Right lung (tissue), 5 donors: ENCODE measurements around the gene OR5A1. TPM values are rescaled to one million over a fixed set of nuclear protein-coding genes. Genes with fewer than 3 reads are reported as not detected.

Source experiments
- DNase-seq, 2 donors: peaks; one replicate each; pipeline ENCODE4 v3.0.0-alpha.2; 2013
- polyA plus RNA-seq, 5 donors: library from polyadenylated mRNA; unstranded; fragments of 120-200 nt; gene quantifications; one replicate each; pipeline versions ENCODE4 v1.2.1 to v1.2.3, GENCODE V29; 2013; ENCODE audit warnings: inconsistent platforms in 1 of 5, low replicate concordance in 1 of 5; ENCODE audit not compliant: insufficient read length in 5 of 5, insufficient read depth in 1 of 5

Gene OR5A1
- polyA plus RNA-seq, 5 donors, result 0.03 to 0.04 TPM; not detected in 3

DNA sequence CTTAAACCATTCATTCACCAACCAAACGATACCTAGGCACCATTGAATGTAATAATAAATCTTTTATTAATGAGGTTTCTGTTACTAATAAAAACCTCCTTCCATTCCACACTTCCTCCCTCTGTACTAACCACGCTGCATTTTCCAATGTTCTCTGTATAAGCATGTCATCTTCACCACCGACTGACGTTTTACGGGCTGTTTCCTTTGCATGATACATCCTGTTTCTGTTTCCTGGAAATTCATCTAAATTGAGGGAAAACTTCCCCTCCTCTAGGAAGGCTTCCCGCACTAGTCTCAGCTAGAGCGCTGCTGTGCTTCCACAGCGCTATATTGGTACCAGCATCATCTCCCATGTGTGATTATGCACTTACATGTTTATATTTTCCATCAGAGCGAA lies 38.9 kb downstream of the OR5A1 start:
- no peak for DNase-seq

- DNase-seq, result no peak
Observed at GRCh38 chr11:59479906-59480305, 43.6 kb downstream of the OR5A1 start.

GRCh38 chr11:59480359-59480758 lies 44.1 kb downstream of the OR5A1 start:
- DNase-seq, result no peak

Other genes starting within 250 kb of the OR5A1 start
- 10 to 100 TPM; 12.0 to 16.4 (median 14.7) TPM for gene MPEG1, start 223.5 kb upstream of the OR5A1 start, polyA plus RNA-seq
- gene OR5AN1, start 77.6 kb upstream of the OR5A1 start, polyA plus RNA-seq, result not detected
- under 1 TPM in 4 of 5 donors, not detected in 1; 0.03 to 0.05 (median 0.03) TPM for gene OR5A2, start 10.1 kb upstream of the OR5A1 start, polyA plus RNA-seq
- gene OR4D6, start 20.5 kb downstream of the OR5A1 start, polyA plus RNA-seq, result not detected
- not detected for gene OR4D10, start 36.8 kb downstream of the OR5A1 start, polyA plus RNA-seq
- gene OR4D11, start 67.1 kb downstream of the OR5A1 start, polyA plus RNA-seq, result not detected
- gene OR4D9, start 75.1 kb downstream of the OR5A1 start, polyA plus RNA-seq, result under 1 TPM; 0.03 to 0.09 (median 0.06) TPM
- 10 to 100 TPM; 34.2 to 45.4 (median 37.9) TPM for gene OSBP, start 179.3 kb downstream of the OR5A1 start, polyA plus RNA-seq
- gene PATL1, start 232.6 kb downstream of the OR5A1 start, polyA plus RNA-seq, result 10 to 100 TPM; 32.7 to 45.0 (median 41.3) TPM